Esophagus squamous epithelium (tissue), 5 donors: Measurements from ENCODE around the gene SLC12A7. TPM values are rescaled to one million over a fixed set of nuclear protein-coding genes. Genes with fewer than 3 reads are reported as not detected.

Experiments
- DNase-seq: peaks from one replicate; lab custom pipeline; 2025; lab: John Stamatoyannopoulos, UW
- H3K27ac ChIP-seq, 4 donors: fragments of 200-600 bp; sonication (generic); one replicate each; pipeline ENCODE4 v1.5.1; 2016 to 2019; ENCODE audit warnings: mild to moderate bottlenecking in 1 of 4
- H3K27me3 ChIP-seq, 4 donors: fragments of 200-600 bp; sonication (generic); 1 replicate in 3 of 4; 2 replicates in 1 of 4; pipeline versions ENCODE4 v1.5.1 to v1.6.0; 2017 to 2021; ENCODE audit warnings: antibody characterized with exemption in 1 of 4
- H3K36me3 ChIP-seq, 3 donors: fragments of 200-600 bp; sonication (generic); one replicate each; pipeline ENCODE4 v1.5.1; 2016 to 2019
- H3K4me1 ChIP-seq, 3 donors: fragments of 200-600 bp; sonication (generic); one replicate each; pipeline ENCODE4 v1.5.1; 2017 to 2019
- H3K4me3 ChIP-seq, 4 donors: fragments of 200-600 bp; sonication (generic); 1 replicate in 3 of 4; 2 replicates in 1 of 4; pipeline ENCODE4 v1.5.1; 2016 to 2019; ENCODE audit warnings: mild to moderate bottlenecking in 2 of 4, moderate library complexity in 1 of 4
- H3K9me3 ChIP-seq, 3 donors: fragments of 200-600 bp; sonication (generic); one replicate each; pipeline ENCODE4 v1.5.1; 2016 to 2019
- POLR2A ChIP-seq, 4 donors: fragments of 450-650 bp; IDR thresholded peaks; one replicate each; pipeline ENCODE4 v1.6.1; 2017; ENCODE audit warnings: antibody characterized with exemption in 4 of 4, mild to moderate bottlenecking in 4 of 4, moderate library complexity in 3 of 4
- WGBS, 2 donors: methylation state at CpG; one replicate each; pipeline ENCODE4 v1.1.5; 2018; 5-methylcytosine and 5-hydroxymethylcytosine counted together
- intact Hi-C: fragments of 100-400 bp; cut with DNase I; formaldehyde crosslinking; loops from one replicate; pipeline ENCODE4 v1.15.0; 2022
- total RNA-seq, 4 donors: library from RNA; depleted of rRNA; stranded (reverse); fragments of >200 nt; gene quantifications; one replicate each; pipeline ENCODE4 v1.1.0, GENCODE V29; 2016
- TF ChIP-seq, protein P1 (sequence below), 6 experiments: fragments of 450-650 bp in 4 of 6; fragments of 200-600 bp in 2 of 6; sonication (generic) in 2 of 6; IDR thresholded peaks; one replicate each; pipeline ENCODE4 v1.5.1; 2016 to 2019; ENCODE audit warnings: antibody characterized with exemption in 6 of 6, mild to moderate bottlenecking in 4 of 6, moderate library complexity in 4 of 6
- donor health status: DM: yes; HTN: yes; CAD: no.

SLC12A7 gene
- total RNA-seq, 4 donors from 2014 or later, result 4.5 to 13.4 (median 6.6) TPM

DNA sequence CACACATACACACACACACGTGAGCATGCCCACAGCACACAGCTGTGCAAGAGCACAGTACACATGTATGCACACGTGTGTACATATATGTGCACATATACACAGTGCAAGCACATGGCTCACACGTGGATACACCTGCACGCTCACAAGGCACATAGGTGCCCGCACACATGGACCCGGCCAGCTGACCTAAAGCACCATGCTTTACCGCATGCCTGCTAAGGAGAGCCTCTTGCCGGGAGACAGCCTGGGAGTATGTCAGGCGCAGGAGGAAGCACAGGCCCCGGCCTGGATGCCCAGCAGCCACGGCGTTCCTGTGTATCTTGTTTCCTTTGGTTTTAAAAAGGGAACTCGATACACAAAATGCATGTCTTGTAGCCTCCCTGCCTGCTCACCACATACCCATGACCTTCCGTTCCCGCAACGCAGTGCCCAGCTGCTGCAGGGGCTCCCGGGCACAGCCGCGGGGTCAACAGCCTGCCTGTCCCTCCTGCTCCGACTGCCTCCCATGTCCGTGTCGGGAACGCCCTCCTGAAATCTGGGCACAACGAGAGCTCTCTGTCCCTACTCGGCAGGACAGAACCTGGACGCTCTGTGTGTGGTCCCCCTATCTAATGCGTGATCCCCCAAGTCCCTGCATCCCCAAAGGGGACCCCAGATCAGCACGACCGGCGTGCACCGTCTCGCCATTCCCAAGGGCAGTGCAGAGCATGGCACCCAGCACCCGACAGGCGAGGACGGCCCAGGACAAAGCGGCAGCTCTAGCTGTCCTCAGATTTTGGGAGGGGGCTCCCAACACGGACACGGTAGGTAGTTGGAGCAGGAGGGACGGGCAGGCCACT is 3.6 kb downstream of the SLC12A7 start:
- DNase-seq, result no peak
- H3K4me1 ChIP-seq, result peaks cover 20 to 99% (median 44%) of the 10 kb centered on the region in 3 donors

DNA sequence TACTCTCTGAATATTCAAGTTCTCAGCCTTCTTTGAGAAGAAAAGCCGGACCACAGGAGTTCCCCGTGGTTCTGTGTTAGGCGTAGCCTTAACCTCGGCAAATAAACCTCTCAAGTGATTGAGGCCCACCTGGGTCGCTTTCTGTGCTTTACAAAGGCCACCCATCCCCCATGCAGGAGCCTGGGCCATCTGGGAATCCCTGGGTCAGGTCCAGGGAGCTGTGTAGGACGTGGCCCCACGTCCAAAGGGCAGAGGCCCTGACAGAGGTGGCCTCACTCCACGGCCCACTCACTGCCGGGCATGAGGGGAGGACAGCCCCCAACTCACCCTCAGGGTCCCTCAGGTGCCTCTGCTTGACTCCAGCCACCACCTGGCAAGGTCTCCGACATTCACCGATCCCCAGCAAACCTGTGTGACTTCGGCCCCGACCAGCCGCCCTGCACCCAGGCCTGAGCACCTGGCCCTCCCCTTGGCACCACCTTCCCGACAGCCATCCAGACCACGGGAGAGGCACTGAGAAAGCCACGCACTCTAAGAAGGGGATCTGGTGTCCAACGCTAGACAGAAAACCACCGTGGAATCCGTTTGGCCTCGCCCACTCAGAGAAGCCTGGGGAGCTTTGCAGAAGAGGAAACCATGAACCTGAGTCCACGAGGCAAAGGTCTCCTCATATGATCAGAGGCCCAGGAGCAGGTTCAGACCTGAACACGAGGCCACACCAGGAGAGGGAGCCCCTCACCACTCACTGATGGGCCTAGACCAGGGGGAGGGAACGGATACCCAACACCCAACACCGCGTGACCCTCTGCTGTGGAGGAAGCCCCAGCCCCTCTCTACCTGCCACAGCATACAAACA is 4.5 kb downstream of the SLC12A7 start:
- no peak for TF ChIP-seq POLR2A (IDR thresholded peaks at IDR 0.05)
- TF ChIP-seq, protein P1, sequence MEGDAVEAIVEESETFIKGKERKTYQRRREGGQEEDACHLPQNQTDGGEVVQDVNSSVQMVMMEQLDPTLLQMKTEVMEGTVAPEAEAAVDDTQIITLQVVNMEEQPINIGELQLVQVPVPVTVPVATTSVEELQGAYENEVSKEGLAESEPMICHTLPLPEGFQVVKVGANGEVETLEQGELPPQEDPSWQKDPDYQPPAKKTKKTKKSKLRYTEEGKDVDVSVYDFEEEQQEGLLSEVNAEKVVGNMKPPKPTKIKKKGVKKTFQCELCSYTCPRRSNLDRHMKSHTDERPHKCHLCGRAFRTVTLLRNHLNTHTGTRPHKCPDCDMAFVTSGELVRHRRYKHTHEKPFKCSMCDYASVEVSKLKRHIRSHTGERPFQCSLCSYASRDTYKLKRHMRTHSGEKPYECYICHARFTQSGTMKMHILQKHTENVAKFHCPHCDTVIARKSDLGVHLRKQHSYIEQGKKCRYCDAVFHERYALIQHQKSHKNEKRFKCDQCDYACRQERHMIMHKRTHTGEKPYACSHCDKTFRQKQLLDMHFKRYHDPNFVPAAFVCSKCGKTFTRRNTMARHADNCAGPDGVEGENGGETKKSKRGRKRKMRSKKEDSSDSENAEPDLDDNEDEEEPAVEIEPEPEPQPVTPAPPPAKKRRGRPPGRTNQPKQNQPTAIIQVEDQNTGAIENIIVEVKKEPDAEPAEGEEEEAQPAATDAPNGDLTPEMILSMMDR (IDR thresholded peaks at IDR 0.05), result no peak
- Histone ChIP-seq H3K4me1 (peaks cover 26 to 99% (median 50%) of the 10 kb centered on the region in 3 donors), H3K9me3 (no peaks in the 10 kb centered on the region), H3K36me3 (no peaks in the 10 kb centered on the region), H3K27me3 (peaks cover 0 to 13% (median 0%) of the 10 kb centered on the region in 4 donors), H3K4me3 (no peak overlapping the region), H3K27ac (peak overlapping the region in 3 of 4 donors; percentile 9 to 67 (median 23))
- WGBS, 2 donors, result 66 to 73% methylated on average over 12 to 16 of the region's 26 CpGs
- no peak for DNase-seq
- intact Hi-C loops, result no loop called here

More for the DNA sequence above, 3.6 kb downstream of the SLC12A7 start:
- no peaks in the 10 kb centered on the region for H3K36me3 ChIP-seq
- intact Hi-C loops, result no loop called here
- peak overlapping the region in 3 of 4 donors; percentile 67 to 90 (median 82) for H3K27ac ChIP-seq
- peak overlapping the region in 1 of 4 donors; percentile 95 for H3K4me3 ChIP-seq
- 67 to 80% methylated on average over 6 to 7 of the region's 39 CpGs for WGBS, 2 donors
- TF ChIP-seq, protein P1 (IDR thresholded peaks at IDR 0.05), result no peak
- no peak for TF ChIP-seq POLR2A (IDR thresholded peaks at IDR 0.05)
- H3K9me3 ChIP-seq, result no peaks in the 10 kb centered on the region
- H3K27me3 ChIP-seq, result peaks cover 0 to 21% (median 0%) of the 10 kb centered on the region in 4 donors

DNA sequence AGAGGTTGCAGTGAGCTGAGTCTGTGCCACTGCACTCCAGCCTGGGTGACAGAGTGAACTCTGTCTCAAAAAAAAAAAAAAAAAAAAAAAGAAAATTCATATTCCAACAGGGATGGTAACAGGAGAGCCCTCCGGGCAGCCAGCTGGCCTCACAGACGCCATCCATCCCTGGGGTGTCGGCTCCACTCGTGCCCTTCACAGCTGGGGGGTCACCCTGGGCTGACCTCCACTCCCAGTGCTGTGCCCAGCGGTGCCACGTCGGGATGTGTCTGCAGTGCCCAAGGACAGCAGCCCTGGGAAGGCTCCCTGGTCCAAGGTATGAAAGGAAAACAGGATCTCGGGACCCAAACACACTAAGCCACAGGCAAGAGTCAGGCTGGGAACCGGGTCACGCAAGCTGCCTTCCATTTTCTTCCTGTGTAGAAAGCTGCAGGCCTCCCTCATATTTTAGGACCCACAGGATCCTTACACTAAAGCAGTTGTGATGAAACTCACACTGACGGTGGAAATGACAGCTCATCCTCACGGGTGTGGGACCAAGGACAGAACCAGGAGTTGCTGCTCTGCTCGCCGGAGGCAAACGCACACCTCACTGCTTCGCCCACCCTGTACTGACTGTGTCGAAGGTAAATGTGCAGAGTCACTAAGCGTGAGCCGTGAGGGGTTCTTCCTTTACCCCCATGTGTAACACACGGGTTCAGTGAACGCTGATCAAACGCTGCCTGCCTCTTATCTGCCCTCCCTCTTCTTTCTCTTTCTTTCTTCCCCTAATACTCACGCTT is 5.3 kb downstream of the SLC12A7 start:
- 76 to 77% methylated on average over 18 to 20 of the region's 23 CpGs for WGBS, 2 donors
- Histone ChIP-seq H3K9me3 (no peaks in the 10 kb centered on the region), H3K36me3 (no peaks in the 10 kb centered on the region), H3K27me3 (peaks cover 0 to 7% (median 0%) of the 10 kb centered on the region in 4 donors), H3K4me3 (no peak overlapping the region), H3K4me1 (peaks cover 26 to 99% (median 56%) of the 10 kb centered on the region in 3 donors), H3K27ac (peak overlapping the region in 2 of 4 donors; percentile 49 to 70)
- intact Hi-C loops, result no loop called here
- no peak for DNase-seq
- TF ChIP-seq, protein P1 (IDR thresholded peaks at IDR 0.05), result no peak
- TF ChIP-seq POLR2A (IDR thresholded peaks at IDR 0.05), result no peak

DNA sequence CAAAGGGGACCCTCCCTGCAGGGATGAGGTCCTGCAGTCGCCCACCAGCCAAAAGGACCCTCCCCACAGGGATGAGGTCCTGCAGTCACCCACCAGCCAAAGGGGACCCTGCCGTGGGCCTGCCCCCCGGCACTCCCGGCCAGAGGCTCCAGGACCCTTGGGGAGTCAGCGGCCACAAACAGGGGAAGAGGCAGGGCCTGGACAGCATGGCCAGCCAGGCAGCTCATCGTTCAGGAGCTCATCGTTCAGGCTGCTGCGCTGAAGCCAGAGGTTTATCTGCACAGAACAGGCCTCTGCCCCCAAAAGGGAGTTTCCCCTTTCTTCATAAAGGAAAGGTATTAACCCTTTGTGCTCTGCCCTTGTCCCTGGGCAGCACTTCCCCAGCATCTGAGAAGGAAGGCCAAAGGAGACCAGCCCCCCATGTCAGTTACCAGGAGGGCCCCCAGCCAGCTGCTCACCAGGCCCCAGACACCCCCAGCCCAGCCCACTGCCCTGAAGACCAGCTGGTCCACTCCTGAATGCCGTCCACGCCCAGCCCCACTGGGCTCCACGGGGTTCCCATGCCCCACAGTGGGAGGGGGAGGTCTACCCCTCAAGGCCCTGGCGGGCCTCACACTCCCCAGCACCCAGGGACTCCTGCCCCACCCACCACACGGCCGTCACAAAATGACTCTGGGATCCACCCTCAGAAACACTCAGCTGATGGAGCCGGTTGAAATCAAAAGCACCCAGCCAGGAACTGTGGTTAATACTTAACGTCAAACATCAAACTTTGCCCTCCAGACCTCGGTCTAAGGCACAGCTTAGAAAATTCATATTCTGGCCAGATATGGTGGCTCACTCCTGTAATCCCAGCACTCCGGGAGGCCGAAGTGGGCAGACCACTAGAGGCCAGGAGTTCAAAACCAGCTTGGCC is 6.3 kb downstream of the SLC12A7 start:
- Histone ChIP-seq H3K4me3 (no peak overlapping the region), H3K36me3 (no peaks in the 10 kb centered on the region), H3K27me3 (no peaks in the 10 kb centered on the region), H3K9me3 (no peaks in the 10 kb centered on the region), H3K4me1 (peaks cover 26 to 97% (median 53%) of the 10 kb centered on the region in 3 donors), H3K27ac (peak overlapping the region in 3 of 4 donors; percentile 49 to 75 (median 70))
- no peak for DNase-seq
- TF ChIP-seq, protein P1 (IDR thresholded peaks at IDR 0.05), result no peak
- TF ChIP-seq POLR2A (IDR thresholded peaks at IDR 0.05), result no peak
- 48 to 75% methylated on average over 7 to 10 of the region's 19 CpGs for WGBS, 2 donors
- intact Hi-C loops, result no loop called here
